ENCODE results near the gene SIVA1. TPM values are rescaled to one million over a fixed set of nuclear protein-coding genes. Genes with fewer than 3 reads are reported as not detected.

The SIVA1 gene
- total RNA-seq, 1 donor, result 67.8 TPM

DNA sequence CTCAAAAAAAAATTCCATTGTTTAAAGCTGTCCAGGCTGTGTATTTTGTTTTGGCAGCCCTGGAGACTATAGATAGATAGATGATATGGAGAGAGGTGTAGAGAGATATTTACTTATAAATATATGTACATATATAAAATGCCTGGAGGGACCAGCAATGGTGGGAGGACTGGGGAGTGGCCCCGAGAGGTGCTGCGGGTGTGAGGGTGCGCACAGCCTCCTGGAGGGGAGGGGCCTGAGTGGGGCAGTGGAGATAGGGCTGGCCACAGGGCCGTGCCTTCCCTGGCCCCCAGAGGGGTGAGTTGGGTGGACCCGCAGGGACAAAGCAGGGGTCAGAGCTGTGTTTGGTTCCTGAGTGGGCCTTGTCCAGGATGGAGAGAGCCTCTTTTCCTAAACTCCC is 22.5 kb upstream of the SIVA1 start:
- no peak overlapping the region for H3K4me3 ChIP-seq (ENCODE audit: low read depth, low read length)
- no peak for TF ChIP-seq CTCF (IDR thresholded peaks at IDR 0.05; ENCODE audit: insufficient read depth, low read depth, low read length)
- DNase-seq (ENCODE audit: low read depth), result no peak

GRCh38 chr14:104731320-104732294 is 21.3 kb upstream of the SIVA1 start:
- peak; percentile 48 for TF ChIP-seq CTCF (IDR thresholded peaks at IDR 0.05; ENCODE audit: insufficient read depth, low read depth, low read length)
- no peak overlapping the region for H3K4me3 ChIP-seq (ENCODE audit: low read depth, low read length)
- DNase-seq (ENCODE audit: low read depth), result no peak

- no peak overlapping the region for H3K4me3 ChIP-seq (ENCODE audit: low read depth, low read length)
- no peak for DNase-seq (ENCODE audit: low read depth)
- TF ChIP-seq CTCF (IDR thresholded peaks at IDR 0.05; ENCODE audit: insufficient read depth, low read depth, low read length), result no peak
Observed at GRCh38 chr14:104732355-104732804, 20.6 kb upstream of the SIVA1 start.

GRCh38 chr14:104732931-104733681 is 19.8 kb upstream of the SIVA1 start:
- no peak for DNase-seq (ENCODE audit: low read depth)
- TF ChIP-seq CTCF (IDR thresholded peaks at IDR 0.05; ENCODE audit: insufficient read depth, low read depth, low read length), result no peak
- no peak overlapping the region for H3K4me3 ChIP-seq (ENCODE audit: low read depth, low read length)

GRCh38 chr14:104734051-104734587 is 18.8 kb upstream of the SIVA1 start:
- DNase-seq (ENCODE audit: low read depth), result no peak
- no peak for TF ChIP-seq CTCF (IDR thresholded peaks at IDR 0.05; ENCODE audit: insufficient read depth, low read depth, low read length)

DNA sequence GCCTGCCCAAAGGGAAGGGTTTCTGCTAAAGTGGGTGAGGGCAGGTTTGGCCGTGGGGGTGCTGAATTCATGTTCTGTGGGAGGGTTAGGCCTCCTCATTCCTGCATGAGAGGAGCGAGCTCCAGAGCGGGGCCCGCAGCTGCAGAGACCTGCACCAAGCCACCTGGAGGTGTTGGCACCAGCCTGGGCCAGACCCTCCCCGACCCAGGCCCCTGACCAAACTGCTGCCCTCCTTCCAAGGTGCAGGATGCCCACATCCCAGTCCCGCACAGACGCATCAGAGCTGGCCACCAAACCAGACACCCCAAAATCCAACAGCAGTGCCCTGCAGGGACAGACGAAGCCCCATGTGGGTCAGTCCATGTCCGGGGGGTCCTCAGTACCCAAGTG is 18.4 kb upstream of the SIVA1 start:
- TF ChIP-seq CTCF (IDR thresholded peaks at IDR 0.05; ENCODE audit: insufficient read depth, low read depth, low read length), result no peak
- no peak for DNase-seq (ENCODE audit: low read depth)
- no peak overlapping the region for H3K4me3 ChIP-seq (ENCODE audit: low read depth, low read length)

More at GRCh38 chr14:104734051-104734587, 18.8 kb upstream of the SIVA1 start:
- no peak overlapping the region for H3K4me3 ChIP-seq (ENCODE audit: low read depth, low read length)
